Natural killer cell (primary cell): ENCODE measurements around the gene RBM47. TPM values are rescaled to one million over a fixed set of nuclear protein-coding genes. Genes with fewer than 3 reads are reported as not detected.

Source experiments
- total RNA-seq, 4 donors: library from RNA; stranded (reverse); fragments of 120-200 nt in 1 of 4; gene quantifications; one replicate each; pipeline versions ENCODE4 v1.2.3 to v1.2.4, GENCODE V29; 2013 to 2022

Gene RBM47
- total RNA-seq, 3 donors from 2014 or later (not counting 1 experiment from before 2014, with no cell fraction given) = 2.0 to 7.7 (median 3.9) TPM

Other genes with a start within 250 kb of the RBM47 start
- gene NSUN7, start 120.1 kb upstream of the RBM47 start, total RNA-seq = under 1 TPM in 2 of 3 donors, not detected in 1; 0.14 to 0.23 TPM